Osteoblast (primary cell): Measurements from ENCODE around the gene RAPSN. TPM values are rescaled to one million over a fixed set of nuclear protein-coding genes. Genes with fewer than 3 reads are reported as not detected.

Source experiments
- DNase-seq: peaks from one replicate; pipeline ENCODE4 v3.0.0; 2011; ENCODE audit warnings: low spot score, mixed read lengths; ENCODE audit not compliant: insufficient read length; ENCODE audit errors: missing footprints
- H2AFZ ChIP-seq: 2 replicates; pipeline ENCODE4 v1.6.0; 2011; ENCODE audit warnings: mild to moderate bottlenecking, low read length
- H3K27ac ChIP-seq: 2 replicates; pipeline ENCODE4 v1.5.1; 2011; ENCODE audit warnings: mild to moderate bottlenecking, low read depth, low read length, moderate library complexity
- H3K27me3 ChIP-seq: 2 replicates; pipeline ENCODE4 v1.6.0; 2012; ENCODE audit warnings: mild to moderate bottlenecking, control low read depth, inconsistent platforms, low read length, moderate library complexity; ENCODE audit not compliant: insufficient read depth
- H3K36me3 ChIP-seq: 2 replicates; pipeline ENCODE4 v1.5.1; 2011; ENCODE audit warnings: mild to moderate bottlenecking, low read length, control low read depth, moderate library complexity; ENCODE audit not compliant: insufficient read depth
- H3K4me1 ChIP-seq: 2 replicates; pipeline ENCODE4 v1.5.1; 2011; ENCODE audit warnings: mild to moderate bottlenecking, low read length, control low read depth, moderate library complexity; ENCODE audit not compliant: insufficient read depth
- H3K4me2 ChIP-seq: 2 replicates; pipeline ENCODE4 v1.6.0; 2011; ENCODE audit warnings: mild to moderate bottlenecking, low read length; ENCODE audit not compliant: insufficient read depth
- H3K4me3 ChIP-seq: fragments of 200-600 bp; sonication (generic); 3 replicates; pipeline ENCODE4 v1.5.1; 2012; ENCODE audit warnings: mild to moderate bottlenecking, low read length, inconsistent platforms; ENCODE audit not compliant: insufficient read depth
- H3K79me2 ChIP-seq: 2 replicates; pipeline ENCODE4 v1.6.0; 2012; ENCODE audit warnings: mild to moderate bottlenecking, low read length, control low read depth, inconsistent platforms; ENCODE audit not compliant: insufficient read depth
- H3K9me3 ChIP-seq: 2 replicates; pipeline ENCODE4 v1.5.1; 2011; ENCODE audit warnings: low read depth, low read length, control low read depth
- H4K20me1 ChIP-seq: 2 replicates; pipeline ENCODE4 v1.6.0; 2012; ENCODE audit warnings: mild to moderate bottlenecking, low read length, control low read depth; ENCODE audit not compliant: insufficient read depth
- total RNA-seq: library from RNA; depleted of rRNA; stranded (reverse); fragments of >200 nt; gene quantifications from 2 replicates; pipeline ENCODE4 v1.2.3, GENCODE V29; 2012
- TF ChIP-seq, protein P1 (sequence below): IDR thresholded peaks from 2 replicates; pipeline ENCODE4 v1.5.1; 2011; ENCODE audit warnings: mild to moderate bottlenecking, low read depth, low read length, moderate library complexity; ENCODE audit errors: extremely low read depth

The RAPSN gene
- total RNA-seq, 1 donor, result 0.36 TPM

DNA sequence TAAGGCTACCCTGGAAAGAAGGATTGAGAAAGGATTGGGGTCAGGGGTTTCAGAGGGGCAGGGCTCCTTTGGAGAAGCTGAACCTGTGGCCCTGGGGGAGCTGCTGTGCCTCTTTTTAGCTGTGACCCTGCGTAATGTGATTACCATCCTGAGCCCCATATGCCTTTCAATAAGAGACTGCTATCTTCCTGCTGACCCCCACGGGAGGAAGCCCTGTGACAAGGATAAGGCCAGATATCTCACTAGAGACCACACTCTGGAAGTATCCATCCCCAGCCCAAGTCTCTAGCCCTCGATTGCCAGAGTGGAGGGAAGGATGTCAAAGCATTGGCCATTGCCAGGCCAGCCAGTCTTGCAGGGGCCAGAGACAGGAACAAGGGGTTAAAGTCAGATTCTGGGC lies 45.4 kb downstream of the RAPSN start:
- H2AFZ ChIP-seq, result no peak overlapping the region
- no peak overlapping the region for H3K4me2 ChIP-seq
- TF ChIP-seq, protein P1, sequence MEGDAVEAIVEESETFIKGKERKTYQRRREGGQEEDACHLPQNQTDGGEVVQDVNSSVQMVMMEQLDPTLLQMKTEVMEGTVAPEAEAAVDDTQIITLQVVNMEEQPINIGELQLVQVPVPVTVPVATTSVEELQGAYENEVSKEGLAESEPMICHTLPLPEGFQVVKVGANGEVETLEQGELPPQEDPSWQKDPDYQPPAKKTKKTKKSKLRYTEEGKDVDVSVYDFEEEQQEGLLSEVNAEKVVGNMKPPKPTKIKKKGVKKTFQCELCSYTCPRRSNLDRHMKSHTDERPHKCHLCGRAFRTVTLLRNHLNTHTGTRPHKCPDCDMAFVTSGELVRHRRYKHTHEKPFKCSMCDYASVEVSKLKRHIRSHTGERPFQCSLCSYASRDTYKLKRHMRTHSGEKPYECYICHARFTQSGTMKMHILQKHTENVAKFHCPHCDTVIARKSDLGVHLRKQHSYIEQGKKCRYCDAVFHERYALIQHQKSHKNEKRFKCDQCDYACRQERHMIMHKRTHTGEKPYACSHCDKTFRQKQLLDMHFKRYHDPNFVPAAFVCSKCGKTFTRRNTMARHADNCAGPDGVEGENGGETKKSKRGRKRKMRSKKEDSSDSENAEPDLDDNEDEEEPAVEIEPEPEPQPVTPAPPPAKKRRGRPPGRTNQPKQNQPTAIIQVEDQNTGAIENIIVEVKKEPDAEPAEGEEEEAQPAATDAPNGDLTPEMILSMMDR, result no peak
- DNase-seq, result peak; percentile 45
- no peaks in the 10 kb centered on the region for H3K79me2 ChIP-seq
- no peaks in the 10 kb centered on the region for H3K36me3 ChIP-seq
- H3K9me3 ChIP-seq, result no peaks in the 10 kb centered on the region
- peaks cover 22% of the 10 kb centered on the region for H3K4me1 ChIP-seq
- no peaks in the 10 kb centered on the region for H3K27me3 ChIP-seq
- H4K20me1 ChIP-seq, result no peaks in the 10 kb centered on the region
- H3K27ac ChIP-seq, result no peak overlapping the region
- no peak overlapping the region for H3K4me3 ChIP-seq

DNA sequence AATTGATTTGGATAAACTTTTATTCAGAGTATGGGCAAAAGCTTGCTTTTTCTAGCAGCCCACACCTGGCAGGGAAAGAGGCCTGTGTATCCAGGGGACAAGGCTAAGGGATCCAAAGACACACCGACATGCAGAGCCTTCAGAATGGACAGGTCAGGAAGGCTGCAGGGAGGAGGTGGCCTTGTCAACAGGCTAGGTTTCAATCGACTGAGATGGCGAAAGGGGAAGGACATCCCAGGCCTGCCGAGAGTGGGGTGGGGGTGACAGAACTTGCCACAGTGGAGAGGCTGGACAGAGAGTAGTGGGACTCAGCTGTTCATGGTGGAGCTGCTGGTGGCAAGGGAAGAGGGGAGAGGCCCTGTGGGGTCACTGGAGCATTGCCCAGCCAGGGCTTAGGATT lies 45.8 kb downstream of the RAPSN start:
- Histone ChIP-seq H3K4me2 (no peak overlapping the region), H3K9me3 (no peaks in the 10 kb centered on the region), H4K20me1 (no peaks in the 10 kb centered on the region), H3K4me3 (no peak overlapping the region), H3K79me2 (no peaks in the 10 kb centered on the region), H3K36me3 (no peaks in the 10 kb centered on the region), H3K4me1 (peaks cover 22% of the 10 kb centered on the region), H3K27me3 (no peaks in the 10 kb centered on the region), H2AFZ (no peak overlapping the region), H3K27ac (no peak overlapping the region)
- TF ChIP-seq, protein P1, result no peak
- DNase-seq, result no peak

DNA sequence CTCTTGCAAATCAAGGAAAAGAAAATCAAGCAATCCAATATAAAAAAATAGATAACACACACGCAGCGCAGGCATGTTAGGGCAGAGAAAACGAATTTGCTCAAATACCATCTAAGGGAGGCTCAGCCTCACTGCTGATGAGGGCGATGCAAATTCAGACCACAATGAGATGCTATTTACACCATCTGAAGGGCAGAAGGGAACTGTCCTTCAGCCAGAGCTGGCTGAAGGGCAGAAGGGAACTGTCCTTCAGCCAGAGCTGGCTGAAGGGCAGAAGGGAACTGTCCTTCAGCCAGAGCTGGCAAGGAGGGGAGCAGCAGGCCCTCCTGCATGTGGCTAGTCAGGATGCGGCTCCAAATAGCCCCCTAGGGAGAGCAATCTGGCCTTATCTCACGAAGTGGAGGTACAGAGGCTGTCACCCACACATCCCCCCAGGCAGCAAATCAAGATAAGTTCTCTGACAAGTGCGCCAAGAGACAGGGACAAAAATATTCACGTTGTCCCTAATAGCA lies 48.1 kb downstream of the RAPSN start:
- Histone ChIP-seq H3K36me3 (no peaks in the 10 kb centered on the region), H3K4me2 (peak overlapping the region; percentile 80), H3K27ac (no peak overlapping the region), H3K4me3 (peak overlapping the region; percentile 62), H3K79me2 (no peaks in the 10 kb centered on the region), H2AFZ (peak overlapping the region; percentile 78), H3K27me3 (no peaks in the 10 kb centered on the region), H3K4me1 (peaks cover 12% of the 10 kb centered on the region), H4K20me1 (no peaks in the 10 kb centered on the region), H3K9me3 (no peaks in the 10 kb centered on the region)
- peak; percentile 73 for DNase-seq
- TF ChIP-seq, protein P1, result no peak

DNA sequence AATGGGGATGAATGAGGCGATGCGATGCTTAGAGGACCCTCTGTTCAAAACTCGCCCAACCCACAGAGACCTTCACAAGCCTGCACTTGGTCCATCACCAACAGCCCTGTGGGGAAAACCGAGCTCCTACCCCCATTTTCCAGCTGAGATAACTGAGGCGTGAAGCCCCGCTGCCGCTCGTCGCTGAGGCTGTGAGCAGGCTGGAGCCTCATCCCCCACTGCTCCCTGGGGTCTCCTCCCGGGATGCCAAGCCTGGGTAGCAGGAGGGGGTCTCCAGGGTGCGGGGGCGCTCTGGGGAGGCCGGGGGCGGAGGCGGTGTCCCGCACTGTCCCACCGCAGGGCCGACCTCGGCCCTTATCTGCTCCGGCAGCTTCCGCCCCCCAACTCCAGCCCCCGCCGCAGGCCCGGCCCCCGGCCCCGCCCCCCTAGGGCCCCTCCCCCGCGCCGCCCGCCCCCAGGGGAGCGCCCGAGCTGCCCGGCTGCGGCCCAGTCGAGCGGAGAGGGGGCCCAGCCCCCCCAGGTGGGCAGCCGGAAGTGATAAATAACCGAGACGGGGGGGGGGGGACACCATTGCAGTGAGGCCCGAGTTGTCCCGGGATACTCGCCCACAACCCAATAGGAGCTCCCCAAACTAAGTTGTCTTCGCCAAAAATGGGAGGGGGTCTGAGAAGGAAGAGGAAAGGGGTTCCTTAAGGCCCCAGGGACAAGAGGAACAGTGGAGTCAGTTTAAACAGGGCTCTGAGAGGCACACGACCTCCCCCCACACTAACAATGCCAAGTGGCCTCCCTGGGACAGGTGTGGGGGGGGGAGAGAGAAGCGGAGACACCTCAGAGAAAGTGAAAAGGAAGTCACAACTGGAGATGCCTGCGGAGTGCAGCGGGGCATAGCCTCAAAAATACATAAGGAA lies 48.8 kb downstream of the RAPSN start:
- no peak overlapping the region for H3K27ac ChIP-seq
- H3K9me3 ChIP-seq, result no peaks in the 10 kb centered on the region
- H3K4me1 ChIP-seq, result peaks cover 12% of the 10 kb centered on the region
- no peaks in the 10 kb centered on the region for H3K36me3 ChIP-seq
- no peaks in the 10 kb centered on the region for H3K27me3 ChIP-seq
- H2AFZ ChIP-seq, result peak overlapping the region; percentile 83
- no peaks in the 10 kb centered on the region for H3K79me2 ChIP-seq
- DNase-seq, result peak; percentile 73
- peak overlapping the region; percentile 68 for H3K4me3 ChIP-seq
- TF ChIP-seq, protein P1, result no peak
- H4K20me1 ChIP-seq, result no peaks in the 10 kb centered on the region
- peak overlapping the region; percentile 80 for H3K4me2 ChIP-seq
